Liver (tissue), 3 donors: ENCODE results near the gene ST3GAL2.

ENCODE experiments used
- EGR1 ChIP-seq, 2 donors: IDR thresholded peaks; 2 replicates each; pipeline ENCODE4 v1.6.1; 2016 to 2018; ENCODE audit warnings: antibody characterized with exemption in 2 of 2, low read depth in 2 of 2
- FOXA1 ChIP-seq: IDR thresholded peaks from 2 replicates; pipeline ENCODE4 v1.6.1; 2016; ENCODE audit warnings: antibody characterized with exemption
- GABPA ChIP-seq, 2 donors: IDR thresholded peaks in 1 of 2; conservative IDR thresholded peaks in 1 of 2; 2 replicates each; pipeline ENCODE4 v1.6.1; 2016; ENCODE audit warnings: antibody characterized with exemption in 2 of 2, mild to moderate bottlenecking in 1 of 2, moderate library complexity in 1 of 2
- HNF4G ChIP-seq: IDR thresholded peaks from 2 replicates; pipeline ENCODE4 v1.6.1; 2016; ENCODE audit warnings: antibody characterized with exemption
- JUND ChIP-seq, 2 donors: IDR thresholded peaks; 2 replicates each; pipeline ENCODE4 v1.6.1; 2016; ENCODE audit warnings: antibody characterized with exemption in 2 of 2
- NR2F2 ChIP-seq: IDR thresholded peaks from 2 replicates; pipeline ENCODE4 v1.6.1; 2016; ENCODE audit warnings: antibody characterized with exemption
- RAD21 ChIP-seq, 2 donors: IDR thresholded peaks; 2 replicates each; pipeline ENCODE4 v1.6.1; 2016; ENCODE audit warnings: antibody characterized with exemption in 2 of 2, mild to moderate bottlenecking in 2 of 2
- SP1 ChIP-seq: IDR thresholded peaks from 2 replicates; pipeline ENCODE4 v1.6.1; 2018; ENCODE audit warnings: antibody characterized with exemption, mild to moderate bottlenecking
- TAF1 ChIP-seq: conservative IDR thresholded peaks from 2 replicates; pipeline ENCODE4 v1.6.1; 2016; ENCODE audit warnings: antibody characterized with exemption, mild to moderate bottlenecking
- YY1 ChIP-seq: IDR thresholded peaks from 2 replicates; pipeline ENCODE4 v1.6.1; 2016; ENCODE audit warnings: antibody characterized with exemption, mild to moderate bottlenecking
- TF ChIP-seq, protein P1 (sequence below): fragments of 150-350 bp; IDR thresholded peaks from 2 replicates; pipeline ENCODE4 v1.5.1; 2017; ENCODE audit warnings: improper control_type of control experiment, low read depth, low read length; ENCODE audit not compliant: missing input control
- TF ChIP-seq, protein P2 (sequence below): IDR thresholded peaks from 2 replicates; pipeline ENCODE4 v1.6.1; 2016; ENCODE audit warnings: antibody characterized with exemption
- TF ChIP-seq, protein P3 (sequence below): IDR thresholded peaks from 2 replicates; pipeline ENCODE4 v1.6.1; 2016; ENCODE audit warnings: antibody characterized with exemption, mild to moderate bottlenecking
- TF ChIP-seq, protein P4 (sequence below): IDR thresholded peaks from 2 replicates; pipeline ENCODE4 v1.6.1; 2016; ENCODE audit warnings: antibody characterized with exemption
- donor health status: healthy.
- donor health status: healthy.

DNA sequence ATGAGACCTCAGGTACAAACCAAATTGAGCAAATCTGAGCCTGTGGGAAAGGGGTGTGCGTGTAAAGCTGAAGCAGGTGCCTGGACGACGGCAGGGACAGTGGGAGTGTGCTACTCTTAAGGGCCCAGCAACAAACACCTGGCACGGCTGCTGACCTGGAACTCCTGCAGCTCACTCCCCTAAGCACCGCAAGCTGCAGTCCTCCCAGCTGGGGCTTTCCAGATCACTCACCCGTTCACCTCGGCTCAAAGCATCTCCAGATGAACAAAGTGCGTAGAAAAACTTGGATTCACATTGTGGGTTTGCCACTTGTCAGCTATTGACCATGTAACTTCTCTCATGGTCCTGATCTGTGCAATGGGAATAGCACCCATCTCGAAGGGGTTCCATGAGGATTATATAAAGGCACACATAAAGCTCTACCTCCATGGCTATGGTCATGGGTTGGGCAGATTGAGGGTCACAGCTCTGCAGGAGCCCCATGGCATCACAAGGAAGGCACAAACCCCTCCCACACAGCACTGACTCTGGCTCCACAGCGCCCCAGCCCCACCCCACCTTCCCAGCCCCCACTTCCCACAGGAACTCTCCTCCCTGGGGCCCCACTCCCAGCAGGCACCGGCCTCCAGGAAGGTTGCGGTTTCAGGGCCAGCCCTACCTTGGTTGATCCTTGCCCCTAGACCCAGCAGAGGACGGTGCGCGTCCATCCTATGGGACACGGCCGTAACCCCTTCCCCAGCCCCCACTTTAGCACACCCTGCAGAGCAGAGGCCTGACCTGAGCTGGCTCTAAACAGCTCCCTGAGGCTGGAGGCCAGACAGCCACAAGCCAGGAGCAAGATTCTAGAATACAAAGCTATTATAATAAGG is 21.9 kb downstream of the ST3GAL2 start:
- TF ChIP-seq, protein P1, sequence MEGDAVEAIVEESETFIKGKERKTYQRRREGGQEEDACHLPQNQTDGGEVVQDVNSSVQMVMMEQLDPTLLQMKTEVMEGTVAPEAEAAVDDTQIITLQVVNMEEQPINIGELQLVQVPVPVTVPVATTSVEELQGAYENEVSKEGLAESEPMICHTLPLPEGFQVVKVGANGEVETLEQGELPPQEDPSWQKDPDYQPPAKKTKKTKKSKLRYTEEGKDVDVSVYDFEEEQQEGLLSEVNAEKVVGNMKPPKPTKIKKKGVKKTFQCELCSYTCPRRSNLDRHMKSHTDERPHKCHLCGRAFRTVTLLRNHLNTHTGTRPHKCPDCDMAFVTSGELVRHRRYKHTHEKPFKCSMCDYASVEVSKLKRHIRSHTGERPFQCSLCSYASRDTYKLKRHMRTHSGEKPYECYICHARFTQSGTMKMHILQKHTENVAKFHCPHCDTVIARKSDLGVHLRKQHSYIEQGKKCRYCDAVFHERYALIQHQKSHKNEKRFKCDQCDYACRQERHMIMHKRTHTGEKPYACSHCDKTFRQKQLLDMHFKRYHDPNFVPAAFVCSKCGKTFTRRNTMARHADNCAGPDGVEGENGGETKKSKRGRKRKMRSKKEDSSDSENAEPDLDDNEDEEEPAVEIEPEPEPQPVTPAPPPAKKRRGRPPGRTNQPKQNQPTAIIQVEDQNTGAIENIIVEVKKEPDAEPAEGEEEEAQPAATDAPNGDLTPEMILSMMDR = no peak
- no peak for TF ChIP-seq FOXA1
- TF ChIP-seq, protein P2, sequence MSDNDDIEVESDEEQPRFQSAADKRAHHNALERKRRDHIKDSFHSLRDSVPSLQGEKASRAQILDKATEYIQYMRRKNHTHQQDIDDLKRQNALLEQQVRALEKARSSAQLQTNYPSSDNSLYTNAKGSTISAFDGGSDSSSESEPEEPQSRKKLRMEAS = no peak
- TF ChIP-seq, protein P3, sequence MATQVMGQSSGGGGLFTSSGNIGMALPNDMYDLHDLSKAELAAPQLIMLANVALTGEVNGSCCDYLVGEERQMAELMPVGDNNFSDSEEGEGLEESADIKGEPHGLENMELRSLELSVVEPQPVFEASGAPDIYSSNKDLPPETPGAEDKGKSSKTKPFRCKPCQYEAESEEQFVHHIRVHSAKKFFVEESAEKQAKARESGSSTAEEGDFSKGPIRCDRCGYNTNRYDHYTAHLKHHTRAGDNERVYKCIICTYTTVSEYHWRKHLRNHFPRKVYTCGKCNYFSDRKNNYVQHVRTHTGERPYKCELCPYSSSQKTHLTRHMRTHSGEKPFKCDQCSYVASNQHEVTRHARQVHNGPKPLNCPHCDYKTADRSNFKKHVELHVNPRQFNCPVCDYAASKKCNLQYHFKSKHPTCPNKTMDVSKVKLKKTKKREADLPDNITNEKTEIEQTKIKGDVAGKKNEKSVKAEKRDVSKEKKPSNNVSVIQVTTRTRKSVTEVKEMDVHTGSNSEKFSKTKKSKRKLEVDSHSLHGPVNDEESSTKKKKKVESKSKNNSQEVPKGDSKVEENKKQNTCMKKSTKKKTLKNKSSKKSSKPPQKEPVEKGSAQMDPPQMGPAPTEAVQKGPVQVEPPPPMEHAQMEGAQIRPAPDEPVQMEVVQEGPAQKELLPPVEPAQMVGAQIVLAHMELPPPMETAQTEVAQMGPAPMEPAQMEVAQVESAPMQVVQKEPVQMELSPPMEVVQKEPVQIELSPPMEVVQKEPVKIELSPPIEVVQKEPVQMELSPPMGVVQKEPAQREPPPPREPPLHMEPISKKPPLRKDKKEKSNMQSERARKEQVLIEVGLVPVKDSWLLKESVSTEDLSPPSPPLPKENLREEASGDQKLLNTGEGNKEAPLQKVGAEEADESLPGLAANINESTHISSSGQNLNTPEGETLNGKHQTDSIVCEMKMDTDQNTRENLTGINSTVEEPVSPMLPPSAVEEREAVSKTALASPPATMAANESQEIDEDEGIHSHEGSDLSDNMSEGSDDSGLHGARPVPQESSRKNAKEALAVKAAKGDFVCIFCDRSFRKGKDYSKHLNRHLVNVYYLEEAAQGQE = no peak
- TF ChIP-seq NR2F2 = no peak
- TF ChIP-seq, protein P4, sequence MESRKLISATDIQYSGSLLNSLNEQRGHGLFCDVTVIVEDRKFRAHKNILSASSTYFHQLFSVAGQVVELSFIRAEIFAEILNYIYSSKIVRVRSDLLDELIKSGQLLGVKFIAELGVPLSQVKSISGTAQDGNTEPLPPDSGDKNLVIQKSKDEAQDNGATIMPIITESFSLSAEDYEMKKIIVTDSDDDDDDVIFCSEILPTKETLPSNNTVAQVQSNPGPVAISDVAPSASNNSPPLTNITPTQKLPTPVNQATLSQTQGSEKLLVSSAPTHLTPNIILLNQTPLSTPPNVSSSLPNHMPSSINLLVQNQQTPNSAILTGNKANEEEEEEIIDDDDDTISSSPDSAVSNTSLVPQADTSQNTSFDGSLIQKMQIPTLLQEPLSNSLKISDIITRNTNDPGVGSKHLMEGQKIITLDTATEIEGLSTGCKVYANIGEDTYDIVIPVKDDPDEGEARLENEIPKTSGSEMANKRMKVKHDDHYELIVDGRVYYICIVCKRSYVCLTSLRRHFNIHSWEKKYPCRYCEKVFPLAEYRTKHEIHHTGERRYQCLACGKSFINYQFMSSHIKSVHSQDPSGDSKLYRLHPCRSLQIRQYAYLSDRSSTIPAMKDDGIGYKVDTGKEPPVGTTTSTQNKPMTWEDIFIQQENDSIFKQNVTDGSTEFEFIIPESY = no peak
- TF ChIP-seq RAD21 (IDR thresholded peaks at IDR 0.05) = no peak
- TF ChIP-seq SP1 = no peak
- no peak for TF ChIP-seq HNF4G
- no peak for TF ChIP-seq YY1
- no peak for TF ChIP-seq GABPA (IDR thresholded peaks at IDR 0.05 in 1 of 2, conservative IDR thresholded peaks at IDR 0.05 in 1 of 2)
- TF ChIP-seq EGR1 (IDR thresholded peaks at IDR 0.05; ENCODE audit: low read depth in 2 of 2) = no peak
- no peak for TF ChIP-seq TAF1
- no peak for TF ChIP-seq JUND (IDR thresholded peaks at IDR 0.05)
